HG02610 (cell line): ENCODE measurements around the gene KLHL42.

ENCODE experiments used
- ATAC-seq: cut with Tn5 transposase; IDR thresholded peaks from one replicate; pipeline ENCODE4 v1.9.1; 2021; ENCODE audit warnings: mild to moderate bottlenecking, moderate library complexity; ENCODE audit not compliant: unreplicated experiment

KLHL42 gene

GRCh38 chr12:27851311-27851710 lies 71.3 kb downstream of the KLHL42 start:
- ATAC-seq, result no peak

- ATAC-seq, result no peak
Measured at GRCh38 chr12:27852117-27852516, 72.1 kb downstream of the KLHL42 start.
